Esophagus muscularis mucosa (tissue), 4 donors: Measurements from ENCODE around the gene ITPKC. TPM values are rescaled to one million over a fixed set of nuclear protein-coding genes. Genes with fewer than 3 reads are reported as not detected.
"Not testable (repeated sequence)": the region's sequence is repeated elsewhere in the genome, so short reads cannot be mapped to it uniquely, and the experiment has no call there.

ENCODE experiments used
- DNase-seq: peaks from one replicate; pipeline ENCODE4 v3.0.0-alpha.2; 2017; ENCODE audit errors: extremely low spot score
- H3K27ac ChIP-seq, 4 donors: fragments of 200-600 bp; sonication (generic); replicated peaks in 1 of 4; 1 replicate in 3 of 4; 2 replicates in 1 of 4; pipeline ENCODE4 v1.5.1; 2016 to 2019; ENCODE audit warnings: mild to moderate bottlenecking in 1 of 4
- H3K27me3 ChIP-seq, 4 donors: fragments of 200-600 bp; sonication (generic); one replicate each; pipeline versions ENCODE4 v1.5.1 to v1.6.0; 2016 to 2019
- H3K36me3 ChIP-seq, 4 donors: fragments of 200-600 bp; sonication (generic); one replicate each; pipeline ENCODE4 v1.5.1; 2016 to 2019
- H3K4me1 ChIP-seq, 4 donors: fragments of 200-600 bp; sonication (generic); one replicate each; pipeline ENCODE4 v1.5.1; 2016 to 2019
- H3K4me3 ChIP-seq, 4 donors: fragments of 200-600 bp; sonication (generic); 1 replicate in 2 of 4; 2 replicates in 2 of 4; pipeline ENCODE4 v1.5.1; 2016 to 2019; ENCODE audit warnings: mild to moderate bottlenecking in 4 of 4, moderate library complexity in 1 of 4
- H3K9me3 ChIP-seq, 4 donors: fragments of 200-600 bp; sonication (generic); 1 replicate in 3 of 4; 2 replicates in 1 of 4; pipeline ENCODE4 v1.5.1; 2016 to 2019
- EP300 ChIP-seq: sonication (generic); formaldehyde crosslinking; IDR thresholded peaks from one replicate; pipeline ENCODE4 v1.6.1; 2017; ENCODE audit warnings: antibody characterized with exemption
- POLR2A ChIP-seq: fragments of 450-650 bp; IDR thresholded peaks from one replicate; pipeline ENCODE4 v1.6.1; 2017; ENCODE audit warnings: antibody characterized with exemption, moderate library complexity, mild to moderate bottlenecking, low read depth
- POLR2AphosphoS5 ChIP-seq, 2 donors: sonication (generic); formaldehyde crosslinking; IDR thresholded peaks; one replicate each; pipeline ENCODE4 v1.6.1; 2017; ENCODE audit warnings: antibody characterized with exemption in 2 of 2
- WGBS: methylation state at CpG from one replicate; pipeline ENCODE4 v1.1.5; 2018; 5-methylcytosine and 5-hydroxymethylcytosine counted together
- intact Hi-C: fragments of 100-400 bp; cut with DNase I; formaldehyde crosslinking; loops from one replicate; pipeline ENCODE4 v1.15.1; 2023
- small RNA-seq, 3 donors: library from RNA; depleted of rRNA; stranded (forward); fragments of <200 nt; gene quantifications; one replicate each; pipeline ENCODE3, GENCODE V24; 2016
- total RNA-seq, 4 donors: library from RNA; depleted of rRNA; stranded (reverse); fragments of >200 nt; gene quantifications; one replicate each; pipeline versions ENCODE4 v1.1.0 to v1.2.1, GENCODE V29; 2016
- TF ChIP-seq, protein P1 (sequence below), 3 experiments: fragments of 200-600 bp in 2 of 3; fragments of 450-650 bp in 1 of 3; sonication (generic) in 2 of 3; IDR thresholded peaks; one replicate each; pipeline ENCODE4 v1.5.1; 2017 to 2019; ENCODE audit warnings: antibody characterized with exemption in 3 of 3, mild to moderate bottlenecking in 2 of 3, moderate library complexity in 1 of 3

ITPKC gene
- total RNA-seq, 4 donors from 2014 or later, result 28.7 to 123 (median 33.3) TPM

DNA sequence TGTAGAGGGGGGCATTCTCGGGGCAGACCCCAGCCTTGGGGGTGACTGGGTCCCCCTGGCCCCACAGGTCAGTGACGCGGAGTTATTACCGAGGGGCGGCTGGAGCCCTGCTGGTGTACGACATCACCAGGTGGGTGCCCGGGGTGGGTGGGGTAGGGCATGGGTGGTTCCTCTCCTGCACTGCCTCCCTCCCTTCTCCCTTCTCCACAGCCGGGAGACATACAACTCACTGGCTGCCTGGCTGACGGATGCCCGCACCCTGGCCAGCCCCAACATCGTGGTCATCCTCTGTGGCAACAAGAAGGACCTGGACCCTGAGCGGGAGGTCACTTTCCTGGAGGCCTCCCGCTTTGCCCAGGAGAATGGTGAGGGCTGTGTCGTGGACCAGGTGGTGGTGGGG lies 66.8 kb downstream of the ITPKC start:
- Histone ChIP-seq H3K9me3 (no peaks in the 10 kb centered on the region), H3K36me3 (peaks cover 11 to 51% (median 29%) of the 10 kb centered on the region in 4 donors), H3K4me1 (peaks cover 5 to 8% (median 6%) of the 10 kb centered on the region in 4 donors), H3K27me3 (no peaks in the 10 kb centered on the region), H3K4me3 (no peak overlapping the region), H3K27ac (no peak overlapping the region)
- DNase-seq, result no peak
- 92% methylated on average over 7 of the region's 14 CpGs for WGBS
- TF ChIP-seq EP300 (no peak), POLR2AphosphoS5 (IDR thresholded peaks at IDR 0.05) (no peak), POLR2A (no peak)
- TF ChIP-seq, protein P1, sequence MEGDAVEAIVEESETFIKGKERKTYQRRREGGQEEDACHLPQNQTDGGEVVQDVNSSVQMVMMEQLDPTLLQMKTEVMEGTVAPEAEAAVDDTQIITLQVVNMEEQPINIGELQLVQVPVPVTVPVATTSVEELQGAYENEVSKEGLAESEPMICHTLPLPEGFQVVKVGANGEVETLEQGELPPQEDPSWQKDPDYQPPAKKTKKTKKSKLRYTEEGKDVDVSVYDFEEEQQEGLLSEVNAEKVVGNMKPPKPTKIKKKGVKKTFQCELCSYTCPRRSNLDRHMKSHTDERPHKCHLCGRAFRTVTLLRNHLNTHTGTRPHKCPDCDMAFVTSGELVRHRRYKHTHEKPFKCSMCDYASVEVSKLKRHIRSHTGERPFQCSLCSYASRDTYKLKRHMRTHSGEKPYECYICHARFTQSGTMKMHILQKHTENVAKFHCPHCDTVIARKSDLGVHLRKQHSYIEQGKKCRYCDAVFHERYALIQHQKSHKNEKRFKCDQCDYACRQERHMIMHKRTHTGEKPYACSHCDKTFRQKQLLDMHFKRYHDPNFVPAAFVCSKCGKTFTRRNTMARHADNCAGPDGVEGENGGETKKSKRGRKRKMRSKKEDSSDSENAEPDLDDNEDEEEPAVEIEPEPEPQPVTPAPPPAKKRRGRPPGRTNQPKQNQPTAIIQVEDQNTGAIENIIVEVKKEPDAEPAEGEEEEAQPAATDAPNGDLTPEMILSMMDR (IDR thresholded peaks at IDR 0.05), result no peak
- intact Hi-C loops, result no loop called here

GRCh38 chr19:40784146-40784545 lies 67.2 kb downstream of the ITPKC start:
- peaks cover 11 to 56% (median 29%) of the 10 kb centered on the region in 4 donors for H3K36me3 ChIP-seq
- H3K4me3 ChIP-seq, intact Hi-C loops, H3K27ac ChIP-seq, H3K9me3 ChIP-seq, H3K27me3 ChIP-seq, H3K4me1 ChIP-seq, DNase-seq: not testable (repeated sequence)
- 86% methylated on average over 2 of the region's 2 CpGs for WGBS

GRCh38 chr19:40785526-40785925 lies 68.6 kb downstream of the ITPKC start:
- 74% methylated on average over 1 of the region's 1 CpG for WGBS
- TF ChIP-seq POLR2AphosphoS5 (IDR thresholded peaks at IDR 0.05) (no peak), POLR2A (no peak)
- Histone ChIP-seq H3K4me3 (no peak overlapping the region), H3K27ac (no peak overlapping the region), H3K9me3 (no peaks in the 10 kb centered on the region), H3K4me1 (no peaks in the 10 kb centered on the region), H3K36me3 (peaks cover 11 to 65% (median 33%) of the 10 kb centered on the region in 4 donors), H3K27me3 (no peaks in the 10 kb centered on the region)
- DNase-seq, result no peak
- intact Hi-C loops, result no loop called here

DNA sequence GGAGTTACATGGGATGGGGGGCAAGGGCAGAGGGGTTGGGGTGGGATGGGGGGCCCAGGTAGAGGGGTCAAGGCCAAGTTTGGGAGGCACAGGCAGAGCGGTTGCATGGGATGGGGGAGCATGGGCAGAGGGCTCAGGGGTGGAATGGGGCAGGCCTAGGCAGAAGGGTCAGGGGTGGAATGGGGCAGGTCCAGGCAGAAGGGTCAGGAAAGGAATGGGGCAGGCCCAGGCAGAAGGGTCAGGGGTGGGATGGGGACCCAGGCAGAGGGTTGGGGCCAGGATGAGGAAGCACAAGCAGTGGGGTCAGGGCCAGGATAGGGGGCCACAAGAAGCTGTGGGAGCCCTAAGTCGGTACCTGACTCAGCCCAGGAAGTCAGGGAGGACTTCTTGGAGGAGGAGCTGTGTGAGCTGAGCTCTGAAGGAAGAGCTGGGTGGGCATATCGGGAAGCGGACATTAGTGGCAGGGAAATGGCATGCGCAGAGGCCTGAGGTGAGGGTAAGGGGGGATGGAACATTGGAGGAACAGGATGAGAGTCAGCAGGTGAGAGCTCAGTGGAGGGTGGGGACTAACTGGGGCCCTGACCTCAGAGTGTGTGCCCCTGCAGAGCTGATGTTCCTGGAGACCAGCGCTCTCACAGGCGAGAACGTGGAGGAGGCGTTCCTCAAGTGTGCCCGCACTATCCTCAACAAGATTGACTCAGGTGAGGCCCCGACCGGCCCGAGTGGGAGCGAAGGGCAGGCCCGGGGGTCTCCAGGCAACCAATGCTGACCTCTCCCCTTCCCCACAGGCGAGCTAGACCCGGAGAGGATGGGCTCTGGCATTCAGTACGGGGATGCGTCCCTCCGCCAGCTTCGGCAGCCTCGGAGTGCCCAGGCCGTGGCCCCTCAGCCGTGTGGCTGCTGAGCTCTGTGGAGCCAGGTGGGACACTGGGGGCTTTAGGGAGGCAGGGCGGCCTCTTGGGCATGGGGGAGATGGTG lies 69.4 kb downstream of the ITPKC start:
- peaks cover 11 to 73% (median 35%) of the 10 kb centered on the region in 4 donors for H3K36me3 ChIP-seq

More for the DNA sequence above, 69.4 kb downstream of the ITPKC start:
- DNase-seq, result no peak
- H3K27me3 ChIP-seq, result no peaks in the 10 kb centered on the region
- WGBS, result 90% methylated on average over 24 of the region's 25 CpGs
- TF ChIP-seq POLR2A (no peak), EP300 (no peak), POLR2AphosphoS5 (IDR thresholded peaks at IDR 0.05) (no peak)
- TF ChIP-seq, protein P1 (IDR thresholded peaks at IDR 0.05), result no peak
- no peaks in the 10 kb centered on the region for H3K9me3 ChIP-seq
- intact Hi-C loops, result no loop called here
- H3K27ac ChIP-seq, result no peak overlapping the region
- H3K4me3 ChIP-seq, result no peak overlapping the region
- H3K4me1 ChIP-seq, result no peaks in the 10 kb centered on the region

Small RNAs within 50 kb of the gene (small RNA-seq; reads per million reads assigned to genes)
- gene RNU6-195P, result 0 reads per million in 3 donors

Other genes with a start within 250 kb of the ITPKC start
- 10 to 100 TPM; 39.5 to 82.7 (median 52.7) TPM for gene SHKBP1, start 140.2 kb upstream of the ITPKC start, total RNA-seq
- 100 to 1,000 TPM; 358 to 430 (median 397) TPM for gene LTBP4, start 115.7 kb upstream of the ITPKC start, total RNA-seq
- gene NUMBL, start 26.5 kb upstream of the ITPKC start, total RNA-seq, result 10 to 100 TPM; 28.2 to 51.7 (median 41.5) TPM
- 10 to 100 TPM; 34.5 to 57.7 (median 45.3) TPM for gene COQ8B, start 226 bp upstream of the ITPKC start, total RNA-seq
- gene ACTMAP, start 33.4 kb downstream of the ITPKC start, total RNA-seq, result 1 to 10 TPM; 1.7 to 4.6 (median 3.7) TPM
- gene SNRPA, start 34.1 kb downstream of the ITPKC start, total RNA-seq, result 10 to 100 TPM; 47.3 to 69.1 (median 57.6) TPM
- 1 to 10 TPM; 2.1 to 4.1 (median 2.7) TPM for gene MIA, start 58.4 kb downstream of the ITPKC start, total RNA-seq
- 10 to 100 TPM; 22.9 to 26.6 (median 23.2) TPM for gene RAB4B, start 61.1 kb downstream of the ITPKC start, total RNA-seq
- 100 to 1,000 TPM in 2 of 4 donors, 10 to 100 TPM in 2; 93.1 to 131 (median 101) TPM for gene EGLN2, start 82.1 kb downstream of the ITPKC start, total RNA-seq
- not detected for gene CYP2A6, start 133.3 kb downstream of the ITPKC start, total RNA-seq
- gene CYP2A7, start 165.1 kb downstream of the ITPKC start, total RNA-seq, result not detected